Glutamatergic neuron (in vitro differentiated cells): Measurements from ENCODE around the gene PODN. TPM values are rescaled to one million over a fixed set of nuclear protein-coding genes. Genes with fewer than 3 reads are reported as not detected.

Experiments used
- DNase-seq: peaks from one replicate; pipeline ENCODE4 v3.0.0; 2022
- H3K27ac Mint-ChIP-seq: one replicate; pipeline ENCODE4 v1.8.0; 2020; ENCODE audit warnings: mild to moderate bottlenecking, mixed read lengths, inconsistent platforms; ENCODE audit not compliant: unreplicated experiment
- H3K27me3 Mint-ChIP-seq: one replicate; pipeline ENCODE4 v1.8.0; 2020; ENCODE audit warnings: mild to moderate bottlenecking, moderate library complexity, mixed read lengths, inconsistent platforms; ENCODE audit not compliant: unreplicated experiment
- H3K36me3 Mint-ChIP-seq: one replicate; pipeline ENCODE4 v1.8.0; 2020; ENCODE audit warnings: mild to moderate bottlenecking, mixed read lengths, inconsistent platforms; ENCODE audit not compliant: unreplicated experiment
- H3K4me1 Mint-ChIP-seq: one replicate; pipeline ENCODE4 v1.8.0; 2020; ENCODE audit warnings: mild to moderate bottlenecking, low read depth, mixed read lengths, inconsistent platforms; ENCODE audit not compliant: unreplicated experiment
- H3K4me3 Mint-ChIP-seq: one replicate; pipeline ENCODE4 v1.8.0; 2020; ENCODE audit warnings: mild to moderate bottlenecking, mixed read lengths, inconsistent platforms; ENCODE audit not compliant: unreplicated experiment
- H3K9me3 Mint-ChIP-seq: one replicate; pipeline ENCODE4 v1.8.0; 2020; ENCODE audit warnings: mild to moderate bottlenecking, moderate library complexity, mixed read lengths, inconsistent platforms; ENCODE audit not compliant: unreplicated experiment
- CTCF ChIP-seq: fragments of 200-600 bp; sonication (generic); IDR thresholded peaks from one replicate; pipeline ENCODE4 v1.5.0; 2021; ENCODE audit not compliant: partially characterized antibody, unreplicated experiment
- total RNA-seq: library from RNA; stranded (reverse); fragmentation: NEBNext Ultra II Directional; extraction: Animal tissue kit (Norgen Biotek cat#: 25700); gene quantifications from one replicate; pipeline ENCODE4 v1.2.1, GENCODE V29; 2021; ENCODE audit not compliant: unreplicated experiment

PODN gene
- total RNA-seq, 1 donor from 2014 or later: 3.1 TPM

- peaks cover 7% of the 10 kb centered on the region for H3K27me3 Mint-ChIP-seq
- TF ChIP-seq CTCF: no peak
- peaks cover 3% of the 10 kb centered on the region for H3K9me3 Mint-ChIP-seq
- no peak overlapping the region for H3K27ac Mint-ChIP-seq
- no peak for DNase-seq
- H3K36me3 Mint-ChIP-seq: no peaks in the 10 kb centered on the region
- no peak overlapping the region for H3K4me3 Mint-ChIP-seq
- H3K4me1 Mint-ChIP-seq: peaks cover 10% of the 10 kb centered on the region
These were observed 14.2 kb downstream of the PODN start for GRCh38 chr1:53076165-53076564.

GRCh38 chr1:53076721-53077598, 14.9 kb downstream of the PODN start:
- no peak for DNase-seq
- H3K9me3 Mint-ChIP-seq: peaks cover 1% of the 10 kb centered on the region
- H3K4me3 Mint-ChIP-seq: no peak overlapping the region
- peaks cover 10% of the 10 kb centered on the region for H3K4me1 Mint-ChIP-seq
- H3K27me3 Mint-ChIP-seq: peaks cover 7% of the 10 kb centered on the region
- H3K27ac Mint-ChIP-seq: no peak overlapping the region
- no peak for TF ChIP-seq CTCF
- H3K36me3 Mint-ChIP-seq: no peaks in the 10 kb centered on the region

- no peak for TF ChIP-seq CTCF
- H3K4me3 Mint-ChIP-seq: no peak overlapping the region
- no peaks in the 10 kb centered on the region for H3K36me3 Mint-ChIP-seq
- peaks cover 1% of the 10 kb centered on the region for H3K9me3 Mint-ChIP-seq
- DNase-seq: no peak
- H3K4me1 Mint-ChIP-seq: peaks cover 11% of the 10 kb centered on the region
- H3K27ac Mint-ChIP-seq: no peak overlapping the region
- H3K27me3 Mint-ChIP-seq: peaks cover 10% of the 10 kb centered on the region
These were observed 15.6 kb downstream of the PODN start for GRCh38 chr1:53077599-53077965.

GRCh38 chr1:53078333-53079101, 16.5 kb downstream of the PODN start:
- H3K4me1 Mint-ChIP-seq: peaks cover 17% of the 10 kb centered on the region

More at GRCh38 chr1:53078333-53079101, 16.5 kb downstream of the PODN start:
- H3K36me3 Mint-ChIP-seq: no peaks in the 10 kb centered on the region
- H3K27ac Mint-ChIP-seq: no peak overlapping the region
- DNase-seq: no peak
- H3K27me3 Mint-ChIP-seq: peaks cover 13% of the 10 kb centered on the region
- TF ChIP-seq CTCF: no peak
- peaks cover 5% of the 10 kb centered on the region for H3K9me3 Mint-ChIP-seq
- no peak overlapping the region for H3K4me3 Mint-ChIP-seq
